ENCODE measurements around the gene TTC33. TPM values are rescaled to one million over a fixed set of nuclear protein-coding genes. Genes with fewer than 3 reads are reported as not detected.
A peak's percentile ranks its signal among the peaks of the same experiment; 100 is the strongest.
"Not testable (repeated sequence)": the region's sequence is repeated elsewhere in the genome, so short reads cannot be mapped to it uniquely, and the experiment has no call there.

The TTC33 gene
- total RNA-seq, 1 donor from 2014 or later: 20.3 TPM

DNA sequence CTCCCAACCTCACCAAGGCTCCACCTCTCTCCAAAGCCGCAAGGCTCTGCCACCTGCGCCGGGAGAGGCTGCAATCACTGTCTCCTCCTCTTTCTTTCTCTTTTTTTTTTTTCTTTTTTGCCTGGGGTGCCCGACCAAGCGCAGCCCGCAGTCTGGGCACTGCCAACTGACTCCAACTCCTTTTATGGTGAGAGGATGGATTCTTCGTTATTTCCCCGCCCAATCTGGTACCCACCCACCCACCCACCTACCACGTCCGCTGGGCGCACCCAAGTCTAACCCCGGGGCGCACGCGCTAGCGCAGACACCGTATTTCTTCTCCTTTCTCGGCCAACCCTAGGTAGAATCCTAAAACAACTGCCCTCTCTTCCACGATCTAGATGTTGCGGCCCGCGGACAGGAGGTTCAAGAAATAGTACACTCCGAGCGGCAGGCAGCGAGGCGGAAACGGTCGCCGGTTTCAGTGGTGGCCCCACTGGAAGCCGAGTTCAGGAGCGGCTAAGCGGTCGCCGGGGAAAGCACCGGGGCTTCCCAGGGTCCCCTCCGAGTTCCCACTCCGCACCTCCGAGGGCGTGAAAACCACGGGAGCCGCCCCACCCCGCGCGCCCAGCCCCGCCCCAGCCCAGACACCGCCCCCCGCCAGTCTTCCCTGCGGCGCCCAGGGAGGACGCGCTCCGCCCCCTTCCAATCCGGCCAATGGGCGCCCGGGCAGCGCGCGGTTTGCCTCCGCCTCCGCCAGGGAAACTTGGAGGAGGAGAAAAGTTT is 76.4 kb downstream of the TTC33 start:
- peak; percentile 95 for DNase-seq

DNA sequence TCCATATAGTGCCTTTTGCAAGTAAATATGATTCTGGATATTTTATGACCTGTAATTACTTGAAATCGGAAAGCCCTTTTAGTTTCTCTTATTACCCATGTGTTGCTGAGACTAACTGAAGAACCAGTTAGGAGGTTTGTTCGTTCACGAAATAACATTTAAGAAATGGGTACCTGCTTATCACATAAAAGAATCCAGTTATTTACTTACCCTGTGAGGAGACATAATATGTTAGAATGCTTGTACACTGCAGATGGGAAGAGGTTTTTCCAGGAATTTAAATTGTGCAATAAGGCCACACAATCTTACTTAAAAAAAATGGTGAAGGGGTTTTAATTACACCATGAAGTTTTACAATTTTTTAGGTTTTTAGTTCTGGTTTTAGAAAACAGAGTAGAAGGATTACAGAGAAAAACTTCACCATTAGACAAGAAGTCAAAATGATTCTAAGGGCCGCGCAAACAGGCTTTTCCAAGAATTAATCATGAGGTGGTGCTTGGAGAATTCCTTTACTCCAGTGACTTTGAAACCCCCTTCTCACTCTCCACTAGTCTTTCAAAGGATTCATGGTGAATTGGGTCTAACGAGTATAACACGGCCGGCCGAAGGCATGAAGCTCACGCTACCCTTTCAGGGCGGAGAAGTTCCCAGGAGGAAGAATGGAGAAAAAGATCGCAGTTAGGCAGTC is 77.2 kb downstream of the TTC33 start:
- peak; percentile 28 for DNase-seq

- DNase-seq: peak; percentile 51
Measured at GRCh38 chr5:40678026-40678425, 77.7 kb downstream of the TTC33 start.

DNA sequence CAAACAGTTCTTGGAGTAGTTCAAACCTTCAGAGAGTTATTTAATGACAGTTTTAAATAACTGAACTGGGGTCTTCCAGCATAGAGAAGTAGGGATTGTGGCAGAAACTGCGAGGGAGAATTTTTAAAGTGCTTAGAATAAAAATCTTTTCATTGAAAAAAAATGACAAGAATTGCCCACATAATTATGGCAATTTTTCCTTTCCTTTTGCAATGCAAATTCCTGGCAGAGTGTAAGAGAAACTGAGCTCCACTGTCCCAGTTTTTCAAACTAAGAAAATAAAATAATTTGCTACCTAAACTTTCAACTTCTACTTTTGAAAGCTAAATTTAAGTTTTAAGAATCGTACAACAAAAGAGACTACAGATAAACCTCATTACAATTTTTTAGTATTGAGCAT is 78.3 kb downstream of the TTC33 start:
- no peak for DNase-seq

GRCh38 chr5:40676613-40677343 is 79.0 kb downstream of the TTC33 start:
- DNase-seq: peak; percentile 92

GRCh38 chr5:40675396-40676133 is 80.2 kb downstream of the TTC33 start:
- no peak for DNase-seq

- no peak for DNase-seq
Measured at GRCh38 chr5:40674661-40675235, 81.0 kb downstream of the TTC33 start.

DNA sequence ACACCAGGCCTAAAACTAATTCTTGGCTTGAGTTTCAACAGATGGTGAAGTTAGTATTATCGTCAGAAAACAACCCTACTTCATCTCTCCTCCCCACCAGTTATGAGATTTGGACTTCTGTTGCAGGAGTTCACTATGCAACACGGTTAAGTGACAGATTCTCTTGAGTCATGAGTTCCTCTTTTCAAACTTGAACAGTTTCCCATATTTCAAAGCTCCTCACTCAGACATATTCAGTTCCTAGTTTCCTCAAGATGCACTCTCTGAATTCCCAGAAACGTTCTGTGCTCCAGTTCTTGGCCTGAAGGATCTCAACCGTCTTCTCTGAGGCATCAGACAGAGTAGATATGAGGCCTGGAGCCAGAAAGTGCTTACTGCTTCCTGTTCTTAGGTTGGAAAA is 83.3 kb downstream of the TTC33 start:
- no peak for DNase-seq

DNA sequence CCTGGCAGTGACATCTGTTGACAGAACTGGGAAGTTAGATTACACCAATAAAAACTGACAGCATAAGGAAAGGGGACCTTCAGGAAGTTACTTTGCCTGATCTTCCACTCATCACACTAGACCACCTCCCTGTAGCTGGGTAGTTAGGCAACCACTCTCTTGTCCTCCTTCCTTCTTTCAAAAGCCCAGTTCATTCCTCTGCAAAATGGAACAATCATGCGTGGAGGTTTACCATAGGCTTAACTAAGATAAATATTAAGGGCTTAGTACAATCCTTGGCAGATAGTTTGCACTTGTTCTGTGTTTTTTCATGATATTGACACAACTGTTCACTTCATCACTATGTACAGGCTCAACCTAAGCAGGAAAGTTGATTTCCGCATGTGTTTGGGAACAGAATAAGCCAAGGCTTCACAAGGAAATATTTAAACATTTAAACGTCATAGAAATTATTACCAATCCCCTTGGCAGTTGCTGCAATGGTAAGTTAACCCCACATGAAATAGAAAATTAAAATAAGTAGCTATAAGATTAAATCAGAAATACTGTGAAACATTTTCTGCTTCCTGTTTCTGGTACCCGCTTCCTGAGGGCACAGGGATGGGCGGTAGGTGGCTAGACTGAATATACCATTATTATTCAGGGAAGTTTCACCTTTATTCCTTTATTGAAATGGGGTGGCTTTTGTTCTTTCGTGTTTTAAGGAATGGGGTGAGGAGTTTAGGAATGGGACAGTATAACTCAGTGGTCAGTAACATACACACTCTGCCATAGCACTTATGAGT is 86.0 kb downstream of the TTC33 start:
- DNase-seq: no peak

DNA sequence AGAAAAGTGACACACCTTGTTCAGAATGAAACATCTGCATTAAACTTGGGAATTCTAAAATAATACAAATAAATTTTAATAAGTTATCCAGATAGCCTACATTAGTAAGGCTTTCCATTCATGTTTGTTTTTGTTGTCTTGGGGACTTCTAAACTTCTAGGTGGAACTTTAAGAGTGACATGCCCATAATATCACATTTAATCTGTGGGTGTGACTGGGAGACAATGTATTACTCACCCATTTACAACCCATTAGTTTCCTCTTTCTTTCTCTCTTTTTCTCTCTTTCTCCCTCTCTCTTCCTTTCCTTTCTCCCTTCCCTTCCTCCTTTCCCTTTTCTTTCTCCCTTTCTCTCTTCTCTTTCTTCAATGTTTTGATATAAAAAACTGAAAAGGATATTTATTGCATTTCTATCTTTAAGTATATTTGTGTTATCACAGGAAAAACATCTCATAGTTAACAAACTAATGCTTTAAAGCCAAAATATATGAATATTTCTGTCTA is 88.5 kb downstream of the TTC33 start:
- no peak for DNase-seq

GRCh38 chr5:40666657-40667056 is 89.1 kb downstream of the TTC33 start:
- DNase-seq: no peak

- no peak for DNase-seq
Measured at GRCh38 chr5:40665635-40666298, 90.0 kb downstream of the TTC33 start.

DNA sequence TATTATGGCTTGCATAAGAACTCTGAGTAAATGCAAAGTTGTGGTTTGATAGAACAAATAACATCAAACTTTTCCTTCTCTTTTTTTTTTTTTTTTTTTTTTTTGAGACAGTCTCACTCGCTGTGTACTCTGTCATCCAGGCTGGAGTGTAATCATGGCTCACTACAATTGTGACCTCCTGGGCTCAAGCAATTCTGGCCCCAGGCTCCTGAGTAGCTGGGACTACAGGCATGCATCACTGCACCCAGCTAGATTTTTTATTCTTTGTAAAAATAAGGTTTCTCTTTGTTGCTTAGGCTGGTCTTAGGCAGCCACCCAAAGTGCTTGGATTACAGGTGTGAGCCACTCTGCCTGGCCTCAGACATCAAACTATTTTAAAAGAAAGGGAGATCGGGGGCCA is 95.0 kb downstream of the TTC33 start:
- no peak for DNase-seq

DNA sequence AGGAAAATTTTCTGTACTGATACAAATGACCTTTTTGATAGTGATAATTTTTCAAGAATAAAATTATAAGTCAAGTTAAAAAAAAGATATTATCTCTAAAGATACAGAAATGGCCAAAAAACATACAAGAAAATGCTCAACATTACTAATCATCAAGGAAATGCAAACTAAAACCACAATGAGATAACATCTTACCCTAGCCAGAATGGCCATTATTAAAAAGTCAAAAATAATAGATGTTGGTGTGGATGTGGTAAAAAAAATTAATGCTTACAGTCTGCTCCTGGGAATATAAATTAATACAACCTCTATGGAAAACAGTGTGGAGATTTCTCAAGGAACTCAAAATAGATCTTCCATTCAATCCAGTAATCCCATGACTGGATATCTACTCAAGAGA is 99.0 kb downstream of the TTC33 start:
- DNase-seq: no peak

DNA sequence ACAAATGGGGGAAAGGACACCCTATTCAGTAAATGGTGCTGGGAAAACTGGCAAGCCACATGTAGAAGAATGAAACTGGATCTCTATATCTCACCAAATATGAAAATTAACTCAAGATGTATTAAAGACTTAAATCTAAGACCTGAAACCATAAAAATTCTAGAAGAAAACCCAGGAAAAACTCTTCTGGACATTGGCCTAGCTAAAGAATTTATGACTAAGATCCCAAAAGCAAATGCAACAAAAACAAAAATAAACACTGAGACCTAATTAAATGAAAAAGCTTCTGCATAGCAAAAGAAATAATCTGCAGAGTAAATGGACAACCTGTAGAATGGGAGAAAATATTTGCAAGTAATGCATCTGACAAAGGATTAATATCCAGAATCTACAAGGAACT is 99.7 kb downstream of the TTC33 start:
- not testable (repeated sequence) for DNase-seq

- no peak for DNase-seq
Measured at GRCh38 chr5:40655138-40655537, 100.6 kb downstream of the TTC33 start.

- DNase-seq: no peak
Measured at GRCh38 chr5:40654377-40654991, 101.3 kb downstream of the TTC33 start.

GRCh38 chr5:40653221-40654022 is 102.3 kb downstream of the TTC33 start:
- DNase-seq: no peak

GRCh38 chr5:40652441-40653220 is 103.1 kb downstream of the TTC33 start:
- no peak for DNase-seq

All from dermis blood vessel endothelial cell (primary cell).